DND-41 (cell line): ENCODE data around the gene ADGRE1.

Source experiments
- CTCF ChIP-seq: IDR thresholded peaks from 2 replicates; pipeline ENCODE4 v1.5.1; 2012; ENCODE audit warnings: borderline replicate concordance, low read length, moderate library complexity, mild to moderate bottlenecking; ENCODE audit not compliant: poor library complexity, severe bottlenecking; ENCODE audit errors: extremely low read depth
- EZH2 ChIP-seq: IDR thresholded peaks from 3 replicates; pipeline ENCODE4 v1.6.1; 2012; ENCODE audit warnings: borderline replicate concordance, low read depth, mild to moderate bottlenecking, moderate library complexity, low read length, inconsistent platforms; ENCODE audit not compliant: severe bottlenecking

- TF ChIP-seq CTCF, result no peak
- no peak for TF ChIP-seq EZH2
Observed at GRCh38 chr19:6873708-6874431, 13.5 kb upstream of the ADGRE1 start.
